Thyroid gland (tissue), 4 donors: Measurements from ENCODE around the gene CCDC187.

ENCODE experiments used
- POLR2A ChIP-seq, 2 donors: fragments of 450-650 bp; IDR thresholded peaks; one replicate each; pipeline ENCODE4 v1.6.1; 2017; ENCODE audit warnings: antibody characterized with exemption in 2 of 2, mild to moderate bottlenecking in 2 of 2, moderate library complexity in 1 of 2
- TF ChIP-seq, protein P1 (sequence below), 6 experiments: fragments of 200-600 bp in 3 of 6; fragments of 450-650 bp in 3 of 6; sonication (generic) in 3 of 6; IDR thresholded peaks; one replicate each; pipeline ENCODE4 v1.5.1; 2016 to 2019; ENCODE audit warnings: antibody characterized with exemption in 6 of 6, mild to moderate bottlenecking in 2 of 6, inconsistent platforms in 1 of 6, moderate library complexity in 1 of 6

DNA sequence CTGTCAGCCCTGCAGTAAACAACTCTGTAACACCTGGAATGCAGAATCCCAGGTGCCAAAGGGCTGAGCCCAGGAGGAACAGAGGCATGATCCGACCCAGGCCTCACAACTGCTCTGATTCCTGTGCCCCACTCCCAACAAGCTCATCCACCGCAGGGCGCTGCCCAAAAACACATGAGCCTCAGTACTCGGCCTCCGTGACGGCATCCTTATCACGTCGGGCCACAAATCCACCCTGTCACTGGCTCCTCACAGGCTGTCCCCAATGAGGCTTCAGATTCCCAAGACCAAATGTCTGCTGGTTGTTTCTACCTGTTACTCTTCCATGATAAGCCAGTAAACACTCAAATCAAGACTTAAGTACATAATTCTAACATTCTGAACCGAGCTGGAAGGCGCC is 73.5 kb downstream of the CCDC187 start:
- TF ChIP-seq, protein P1, sequence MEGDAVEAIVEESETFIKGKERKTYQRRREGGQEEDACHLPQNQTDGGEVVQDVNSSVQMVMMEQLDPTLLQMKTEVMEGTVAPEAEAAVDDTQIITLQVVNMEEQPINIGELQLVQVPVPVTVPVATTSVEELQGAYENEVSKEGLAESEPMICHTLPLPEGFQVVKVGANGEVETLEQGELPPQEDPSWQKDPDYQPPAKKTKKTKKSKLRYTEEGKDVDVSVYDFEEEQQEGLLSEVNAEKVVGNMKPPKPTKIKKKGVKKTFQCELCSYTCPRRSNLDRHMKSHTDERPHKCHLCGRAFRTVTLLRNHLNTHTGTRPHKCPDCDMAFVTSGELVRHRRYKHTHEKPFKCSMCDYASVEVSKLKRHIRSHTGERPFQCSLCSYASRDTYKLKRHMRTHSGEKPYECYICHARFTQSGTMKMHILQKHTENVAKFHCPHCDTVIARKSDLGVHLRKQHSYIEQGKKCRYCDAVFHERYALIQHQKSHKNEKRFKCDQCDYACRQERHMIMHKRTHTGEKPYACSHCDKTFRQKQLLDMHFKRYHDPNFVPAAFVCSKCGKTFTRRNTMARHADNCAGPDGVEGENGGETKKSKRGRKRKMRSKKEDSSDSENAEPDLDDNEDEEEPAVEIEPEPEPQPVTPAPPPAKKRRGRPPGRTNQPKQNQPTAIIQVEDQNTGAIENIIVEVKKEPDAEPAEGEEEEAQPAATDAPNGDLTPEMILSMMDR (IDR thresholded peaks at IDR 0.05) = no peak
- TF ChIP-seq POLR2A (IDR thresholded peaks at IDR 0.05) = no peak
